COLO668 (cell line): ENCODE measurements around the gene HMBS.
"Not testable (repeated sequence)": the region's sequence is repeated elsewhere in the genome, so short reads cannot be mapped to it uniquely, and the experiment has no call there.

ENCODE experiments used
- DNase-seq: peaks from one replicate; lab custom pipeline; 2025; ENCODE audit not compliant: unreplicated experiment; lab: John Stamatoyannopoulos, UW

HMBS gene

GRCh38 chr11:119100994-119101758 is 16.5 kb downstream of the HMBS start:
- DNase-seq: peak; percentile 51

- peak; percentile 88 for DNase-seq
Observed at GRCh38 chr11:119101759-119102423, 17.2 kb downstream of the HMBS start, which contains the start of gene DPAGT1. DPAGT1 (minus strand) TSS chr11:119101853; CDS start chr11:119101655, 198 bp downstream.

DNA sequence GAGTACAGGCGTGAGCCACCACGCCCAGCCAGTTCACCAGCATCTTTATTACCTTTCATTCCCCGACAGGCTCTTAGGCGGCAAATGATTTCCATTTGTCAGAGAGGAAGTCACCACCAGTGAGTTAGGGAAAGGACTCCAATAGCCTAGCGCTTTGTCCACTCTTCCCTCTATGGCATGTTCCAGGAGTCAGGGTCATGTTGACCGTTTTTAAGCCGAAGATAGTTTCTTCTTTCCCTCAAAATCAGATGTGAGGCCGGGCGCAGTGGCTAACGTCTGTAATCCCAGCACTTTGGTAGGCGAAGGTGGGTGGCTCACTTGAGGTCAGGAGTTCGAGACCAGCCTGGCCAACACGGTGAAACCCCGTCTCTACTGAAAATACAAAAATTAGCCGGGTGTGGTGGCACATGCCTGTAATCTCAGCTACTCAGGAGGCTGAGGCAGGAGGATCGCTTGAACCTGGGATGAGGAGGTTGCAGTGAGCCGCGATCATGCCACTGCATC is 18.5 kb downstream of the HMBS start:
- not testable (repeated sequence) for DNase-seq

DNA sequence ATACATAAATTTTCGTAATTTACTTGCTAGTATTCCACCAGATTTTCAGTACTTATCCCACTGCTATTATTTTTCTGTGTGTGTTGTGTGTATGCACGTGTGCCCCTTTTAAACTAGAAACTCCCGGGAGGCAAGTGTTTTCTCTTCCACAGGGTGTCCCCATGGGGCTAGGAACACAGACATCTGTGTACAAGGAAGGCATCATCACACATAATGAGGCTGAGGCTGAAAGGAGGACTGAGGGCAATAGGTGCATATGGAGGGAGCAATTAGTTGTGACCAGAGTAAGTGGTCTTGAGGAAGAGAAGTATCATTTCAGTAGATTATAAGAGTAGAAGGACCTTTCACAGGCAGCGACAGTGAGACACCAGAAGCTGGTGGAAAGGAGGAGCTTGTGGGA is 19.1 kb downstream of the HMBS start:
- no peak for DNase-seq

DNA sequence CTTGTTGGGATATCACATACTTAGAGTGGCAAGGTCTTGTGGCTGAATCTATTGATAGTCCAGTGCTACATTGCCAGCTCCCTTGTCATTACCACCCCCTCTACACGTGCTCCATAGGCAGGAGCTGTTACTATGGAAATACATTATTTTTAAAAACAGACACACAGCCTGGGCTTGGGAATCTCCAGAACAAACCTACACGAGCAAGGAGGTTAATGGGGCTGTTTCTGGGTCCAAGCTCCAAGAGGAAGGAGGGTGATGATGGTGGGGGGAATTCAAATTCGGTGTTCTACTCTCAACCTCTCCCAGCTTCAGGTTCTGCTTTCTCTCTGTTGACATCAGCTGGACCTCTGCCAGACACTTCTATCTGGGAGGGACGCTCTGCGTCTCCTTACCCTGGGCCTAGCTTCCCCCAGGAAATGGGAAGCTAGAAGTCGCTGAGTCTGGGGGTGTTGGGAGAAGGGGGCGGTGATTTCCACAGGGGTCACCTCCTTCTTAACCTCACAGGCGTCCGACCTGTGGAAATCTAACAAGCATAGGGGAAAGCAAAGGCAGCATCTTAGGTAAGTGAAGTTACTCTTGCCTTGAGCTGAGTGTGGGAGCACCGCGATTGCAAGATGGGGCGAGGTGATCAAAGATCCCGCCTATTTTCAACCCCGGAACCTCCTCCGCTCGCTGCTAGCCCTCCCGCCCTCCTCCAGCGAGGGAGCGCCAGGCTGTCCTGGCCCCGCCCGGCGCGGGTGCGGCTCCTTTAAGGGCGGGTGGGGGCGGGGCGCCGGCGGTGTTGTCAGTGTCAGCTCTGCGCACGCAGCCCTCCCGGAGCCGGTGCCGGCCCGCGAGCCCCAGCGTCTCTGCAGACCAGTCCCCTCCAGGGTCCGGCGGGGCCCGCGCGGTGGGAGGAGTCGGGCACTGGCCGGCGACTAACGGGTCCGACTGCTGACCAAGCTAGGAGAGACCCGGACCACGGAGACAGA is 22.2 kb downstream of the HMBS start, which contains the start of gene C2CD2L:
TSS of gene C2CD2L (plus strand) at position 781 of the 974 bp plus-strand sequence. CDS start 398 bp downstream, outside the sequence.
- peak; percentile 93 for DNase-seq

DNA sequence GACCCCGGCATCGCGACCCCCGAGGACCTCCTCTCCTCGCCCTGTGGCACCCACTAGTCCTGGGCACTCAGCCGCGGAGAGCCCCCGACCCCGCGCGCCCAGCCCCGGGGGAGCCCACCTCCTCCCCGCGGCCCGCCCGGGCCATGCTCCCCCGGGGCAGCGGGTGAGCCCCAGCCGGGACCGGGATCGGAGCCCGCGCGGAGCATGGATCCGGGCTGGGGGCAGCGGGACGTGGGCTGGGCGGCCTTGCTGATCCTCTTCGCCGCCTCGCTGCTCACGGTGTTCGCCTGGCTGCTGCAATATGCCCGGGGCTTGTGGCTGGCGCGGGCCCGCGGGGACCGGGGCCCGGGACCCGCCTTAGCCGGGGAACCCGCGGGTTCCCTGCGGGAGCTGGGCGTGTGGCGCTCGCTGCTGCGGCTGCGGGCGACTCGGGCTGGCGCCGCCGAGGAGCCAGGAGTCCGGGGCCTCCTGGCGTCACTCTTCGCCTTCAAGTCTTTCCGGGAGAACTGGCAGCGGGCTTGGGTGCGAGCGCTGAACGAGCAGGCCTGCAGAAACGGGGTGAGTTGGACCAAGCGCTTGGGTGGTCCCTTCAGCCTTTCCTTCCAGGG is 23.0 kb downstream of the HMBS start:
- peak; percentile 35 for DNase-seq

DNA sequence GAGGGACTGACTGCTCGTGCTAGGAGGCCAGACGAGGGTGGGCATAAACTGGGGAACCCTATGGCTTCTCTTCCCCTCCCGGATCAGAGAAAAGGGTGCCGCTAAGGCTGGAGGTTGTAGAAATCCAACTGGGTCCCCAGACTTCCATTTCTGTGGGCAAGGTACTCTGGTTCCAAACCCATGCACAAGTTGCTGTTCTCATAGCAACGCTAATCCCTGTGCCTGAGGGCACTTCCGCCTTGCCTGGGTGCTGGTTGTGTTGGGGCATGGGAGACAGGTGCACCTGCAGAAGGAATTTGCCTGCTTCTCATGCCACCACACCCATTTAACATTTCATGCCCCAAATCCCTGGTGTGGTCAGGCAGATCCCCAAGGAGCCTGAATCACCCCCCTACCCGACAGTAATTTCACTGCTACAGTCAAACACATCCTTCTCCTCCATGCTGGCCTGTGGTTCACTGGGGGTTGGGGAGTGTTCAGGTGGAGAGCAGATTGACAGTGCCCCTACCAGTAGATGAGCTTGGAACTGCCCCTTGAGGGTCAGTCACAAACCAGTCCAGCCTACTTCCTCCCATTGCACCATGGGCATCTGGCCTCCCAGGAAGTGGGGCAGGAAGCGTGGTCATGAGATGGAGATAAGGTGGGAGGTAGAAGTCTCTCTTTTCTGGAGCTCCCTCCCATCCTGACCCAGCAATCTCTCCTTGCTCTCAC is 23.6 kb downstream of the HMBS start:
- DNase-seq: peak; percentile 82

GRCh38 chr11:119108857-119109221 is 24.2 kb downstream of the HMBS start:
- DNase-seq: peak; percentile 21

- DNase-seq: no peak
Observed at GRCh38 chr11:119109843-119110242, 25.2 kb downstream of the HMBS start.

DNA sequence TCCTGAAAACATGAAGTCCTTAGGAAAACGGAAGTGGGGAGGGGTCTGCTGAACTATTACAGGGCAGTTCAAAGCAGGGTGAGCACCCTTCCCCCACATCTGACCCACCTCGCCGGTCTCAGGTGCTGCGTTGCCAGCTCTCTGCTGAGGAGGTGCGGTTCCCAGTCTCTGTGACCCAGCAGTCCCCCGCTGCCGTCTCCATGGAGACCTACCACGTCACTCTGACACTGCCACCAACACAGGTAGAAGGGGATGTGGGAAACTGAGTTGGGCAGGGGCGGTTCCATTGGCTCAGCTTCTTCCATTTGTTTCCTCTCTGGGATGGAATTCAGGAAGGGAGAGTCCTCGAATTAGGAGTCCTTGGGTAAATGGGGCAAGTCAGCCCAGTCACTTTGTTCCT is 25.8 kb downstream of the HMBS start:
- DNase-seq: no peak

DNA sequence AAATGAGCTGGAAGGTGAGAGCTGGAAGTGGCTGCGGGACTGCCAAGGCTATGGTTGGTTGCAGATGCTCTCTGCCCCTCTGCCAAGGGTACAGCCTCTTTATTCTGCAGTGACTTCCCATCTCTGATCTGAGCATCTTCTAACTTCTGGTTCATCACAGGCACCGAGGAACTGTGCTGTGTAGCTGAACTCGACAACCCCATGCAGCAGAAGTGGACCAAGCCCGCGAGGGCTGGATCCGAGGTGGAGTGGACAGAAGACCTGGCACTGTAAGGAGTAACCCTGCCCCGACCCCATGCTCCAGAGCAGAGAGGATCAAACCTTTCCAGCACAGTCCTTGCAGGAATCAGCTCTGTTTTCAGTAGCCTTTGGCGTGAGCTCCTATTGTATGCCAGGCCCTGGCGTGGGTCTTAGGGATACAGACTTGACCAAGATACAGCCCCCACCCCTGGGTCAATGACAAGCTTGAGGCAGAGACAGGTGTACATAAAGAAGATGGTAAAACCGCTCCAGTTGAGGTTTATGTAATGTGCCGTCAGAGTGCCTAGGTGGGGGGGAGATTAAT is 26.8 kb downstream of the HMBS start:
- no peak for DNase-seq

DNA sequence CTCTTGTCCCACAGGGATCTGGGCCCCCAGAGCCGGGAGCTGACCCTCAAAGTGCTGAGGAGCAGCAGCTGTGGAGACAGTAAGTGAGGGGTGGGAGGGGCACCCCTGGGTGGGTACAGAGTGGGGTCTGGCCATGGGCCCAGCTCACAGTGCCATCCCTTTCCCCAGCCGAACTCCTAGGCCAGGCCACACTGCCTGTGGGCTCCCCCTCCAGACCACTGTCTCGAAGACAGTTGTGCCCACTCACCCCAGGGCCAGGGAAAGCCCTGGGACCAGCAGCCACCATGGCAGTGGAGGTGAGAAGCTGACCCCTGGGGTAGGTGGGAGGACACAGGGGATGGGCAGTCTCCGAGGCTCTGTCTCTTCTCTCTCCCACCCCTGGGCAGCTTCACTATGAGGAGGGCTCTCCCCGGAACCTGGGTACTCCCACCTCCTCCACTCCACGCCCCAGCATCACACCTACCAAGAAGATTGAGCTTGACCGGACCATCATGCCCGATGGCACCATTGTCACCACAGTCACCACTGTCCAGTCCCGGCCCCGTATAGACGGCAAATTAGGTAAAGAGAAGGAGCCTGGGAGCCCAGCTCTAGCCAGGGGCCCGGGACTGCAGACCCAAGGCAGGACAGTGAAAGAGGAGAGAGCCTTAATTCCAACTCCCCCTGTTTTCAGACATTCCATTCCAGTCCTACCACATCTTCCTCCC is 27.8 kb downstream of the HMBS start:
- DNase-seq: no peak

DNA sequence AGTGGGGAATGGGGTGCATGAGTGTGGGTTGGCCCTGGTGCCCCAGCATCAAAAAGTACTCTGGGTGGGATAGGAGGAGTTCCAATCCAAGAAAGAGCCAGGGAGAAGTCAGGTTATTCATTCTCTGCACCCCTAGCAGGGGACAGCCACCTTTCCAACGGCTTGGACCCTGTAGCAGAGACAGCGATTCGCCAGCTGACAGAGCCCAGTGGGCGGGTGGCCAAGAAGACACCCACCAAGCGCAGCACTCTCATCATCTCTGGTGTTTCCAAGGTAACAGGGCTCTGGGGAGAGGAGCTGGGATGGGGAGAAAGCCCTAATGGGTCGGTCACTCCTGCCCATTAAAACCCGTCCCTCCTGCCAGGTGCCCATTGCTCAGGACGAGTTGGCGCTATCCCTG is 29.0 kb downstream of the HMBS start:
- no peak for DNase-seq

DNA sequence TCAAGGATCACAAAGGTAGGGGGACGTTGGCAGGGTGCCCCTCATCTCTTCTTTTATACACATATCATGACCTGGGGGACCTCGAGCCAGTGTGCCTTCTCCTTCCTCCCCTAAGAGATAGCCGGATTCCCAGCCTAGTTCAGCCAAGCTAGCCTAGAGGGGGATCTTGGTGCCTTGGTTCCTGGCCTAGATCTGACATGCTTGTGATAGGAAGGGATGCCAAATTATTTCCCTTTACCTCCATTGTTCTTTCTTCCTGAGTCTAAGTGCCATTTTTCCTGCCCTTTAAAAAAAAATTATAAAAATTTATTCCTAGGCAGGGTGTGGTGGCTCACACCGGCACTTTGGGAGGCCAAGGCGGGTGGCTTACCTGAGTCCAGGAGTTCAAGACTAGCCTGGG is 29.7 kb downstream of the HMBS start:
- DNase-seq: no peak

- no peak for DNase-seq
Observed at GRCh38 chr11:119115484-119116234, 31.0 kb downstream of the HMBS start.

- no peak for DNase-seq
Observed at GRCh38 chr11:119116235-119116594, 31.5 kb downstream of the HMBS start.

- no peak for DNase-seq
Observed at GRCh38 chr11:119116601-119117000, 31.9 kb downstream of the HMBS start.

GRCh38 chr11:119117004-119117706 is 32.5 kb downstream of the HMBS start:
- no peak for DNase-seq
